ENCODE results near the gene CYP11A1.
"Not testable (repeated sequence)": the region's sequence is repeated elsewhere in the genome, so short reads cannot be mapped to it uniquely, and the experiment has no call there.

Gene CYP11A1

DNA sequence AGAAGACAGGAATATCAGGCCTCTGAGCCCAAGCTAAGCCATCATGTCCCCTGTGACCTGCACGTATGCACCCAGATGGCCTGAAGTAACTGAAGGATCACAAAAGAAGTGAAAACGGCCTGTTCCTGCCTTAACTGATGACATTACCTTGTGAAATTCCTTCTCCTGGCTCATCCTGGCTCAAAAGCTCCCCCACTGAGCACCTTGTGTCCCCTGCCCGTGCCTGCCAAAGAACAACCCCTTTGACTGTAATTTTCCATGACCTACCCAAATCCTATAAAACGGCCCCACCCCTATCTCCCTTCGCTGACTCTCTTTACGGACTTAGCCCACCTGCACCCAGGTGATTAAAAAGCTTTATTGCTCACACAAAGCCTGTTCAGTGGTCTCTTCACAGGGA lies 8.1 kb downstream of the CYP11A1 start:
- H3K4me3 ChIP-seq (ENCODE audit: low read length) = not testable (repeated sequence)

DNA sequence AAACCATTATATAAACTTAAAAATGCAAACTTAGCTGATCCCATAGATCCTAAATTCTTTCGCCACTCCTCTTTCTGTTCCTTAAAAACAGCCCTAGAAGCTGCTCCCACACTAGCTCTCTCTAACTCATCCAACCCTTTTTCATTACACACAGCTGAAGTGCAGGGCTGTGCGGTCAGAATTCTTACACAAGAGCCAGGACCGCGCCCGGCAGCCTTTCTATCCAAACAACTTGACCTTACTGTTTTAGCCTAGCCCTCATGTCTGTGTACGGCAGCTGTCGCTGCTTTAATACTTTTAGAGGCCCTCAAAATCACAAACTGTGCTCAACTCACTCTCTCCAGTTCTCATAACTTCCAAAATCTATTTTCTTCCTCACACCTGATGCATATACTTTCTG lies 9.9 kb downstream of the CYP11A1 start:
- not testable (repeated sequence) for H3K9ac ChIP-seq (ENCODE audit: low read length); H3K9me3 ChIP-seq (ENCODE audit: control insufficient read depth, low read length); H3K4me3 ChIP-seq (ENCODE audit: low read length); H3K4me1 ChIP-seq (ENCODE audit: control insufficient read depth, insufficient read depth, low read length); H3K36me3 ChIP-seq (ENCODE audit: control insufficient read depth, insufficient read depth, low read length); H3K27me3 ChIP-seq (ENCODE audit: control insufficient read depth, insufficient read depth, low read length)

More for the DNA sequence above, 8.1 kb downstream of the CYP11A1 start:
- not testable (repeated sequence) for H3K27me3 ChIP-seq (ENCODE audit: control insufficient read depth, insufficient read depth, low read length); H3K4me1 ChIP-seq (ENCODE audit: control insufficient read depth, insufficient read depth, low read length); H3K36me3 ChIP-seq (ENCODE audit: control insufficient read depth, insufficient read depth, low read length); H3K9me3 ChIP-seq (ENCODE audit: control insufficient read depth, low read length); H3K9ac ChIP-seq (ENCODE audit: low read length)

DNA sequence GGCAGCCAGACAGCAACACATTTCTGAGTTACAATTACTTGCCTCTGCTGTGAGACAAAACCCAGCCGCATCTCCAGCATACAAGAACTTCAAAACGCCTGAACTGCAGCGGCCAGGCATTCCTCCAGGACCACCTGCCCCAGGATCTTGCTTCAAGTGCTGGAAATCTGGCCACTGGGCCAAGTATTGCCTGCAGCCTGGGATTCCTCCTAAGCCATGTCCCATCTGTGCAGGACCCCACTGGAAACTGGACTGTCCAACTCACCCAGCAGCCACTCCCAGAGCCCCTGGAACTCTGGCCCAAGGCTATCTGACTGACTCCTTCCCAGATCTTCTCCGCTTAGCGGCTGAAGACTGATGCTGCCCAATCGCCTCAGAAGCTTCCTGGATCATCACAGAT lies 11.4 kb downstream of the CYP11A1 start:
- H3K27me3 ChIP-seq (ENCODE audit: control insufficient read depth, insufficient read depth, low read length); H3K36me3 ChIP-seq (ENCODE audit: control insufficient read depth, insufficient read depth, low read length); H3K9ac ChIP-seq (ENCODE audit: low read length); H3K4me3 ChIP-seq (ENCODE audit: low read length); H3K9me3 ChIP-seq (ENCODE audit: control insufficient read depth, low read length); H3K4me1 ChIP-seq (ENCODE audit: control insufficient read depth, insufficient read depth, low read length): not testable (repeated sequence)

DNA sequence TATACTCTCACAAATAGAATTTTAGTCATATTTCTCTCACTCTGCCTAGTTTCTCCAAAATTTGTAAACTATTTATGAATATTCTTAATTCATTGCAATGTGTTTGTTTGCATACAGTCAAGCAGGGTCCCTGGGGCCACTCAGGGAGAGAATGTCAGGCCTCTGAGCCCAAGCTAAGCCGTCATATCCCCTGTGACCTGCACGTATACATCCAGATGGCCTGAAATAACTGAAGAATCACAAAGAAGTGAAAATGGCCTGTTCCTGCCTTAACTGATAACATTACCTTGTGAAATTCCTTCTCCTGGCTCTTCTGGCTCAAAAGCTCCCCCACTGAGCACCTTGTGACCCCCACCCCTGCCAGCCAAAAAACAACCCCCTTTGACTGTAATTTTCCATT lies 13.5 kb downstream of the CYP11A1 start:
- not testable (repeated sequence) for H3K9me3 ChIP-seq (ENCODE audit: control insufficient read depth, low read length); H3K4me1 ChIP-seq (ENCODE audit: control insufficient read depth, insufficient read depth, low read length); H3K4me3 ChIP-seq (ENCODE audit: low read length); H3K36me3 ChIP-seq (ENCODE audit: control insufficient read depth, insufficient read depth, low read length); H3K9ac ChIP-seq (ENCODE audit: low read length); H3K27me3 ChIP-seq (ENCODE audit: control insufficient read depth, insufficient read depth, low read length)

DNA sequence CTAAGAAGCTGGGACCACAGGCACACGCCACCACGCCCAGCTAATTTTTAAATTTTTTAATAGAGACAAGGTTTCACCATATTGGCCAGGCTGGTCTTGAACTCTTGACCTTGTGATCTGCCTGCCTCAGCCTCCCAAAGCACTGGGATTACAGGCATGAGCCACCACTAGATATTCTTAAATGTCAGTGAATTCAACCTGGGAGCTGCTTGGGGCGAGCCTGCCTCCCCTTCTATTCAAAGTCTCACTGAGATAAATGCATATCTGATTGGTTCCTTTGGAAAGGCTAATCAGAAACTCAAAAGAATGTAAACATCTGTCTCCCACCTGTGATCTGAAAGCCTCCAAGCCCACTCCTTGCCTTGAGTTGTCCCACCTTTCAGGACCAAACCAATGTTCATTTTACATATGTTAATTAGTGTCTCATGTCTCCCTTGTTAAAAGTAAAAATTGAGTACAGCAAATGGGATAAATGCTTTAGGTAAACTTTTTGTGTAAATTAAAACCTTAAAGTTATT lies 15.0 kb downstream of the CYP11A1 start:
- no peaks in the 10 kb centered on the region for H3K4me1 ChIP-seq (ENCODE audit: control insufficient read depth, insufficient read depth, low read length)
- H3K4me3 ChIP-seq (ENCODE audit: low read length) = no peak overlapping the region
- no peak overlapping the region for H3K9ac ChIP-seq (ENCODE audit: low read length)
- H3K27me3 ChIP-seq (ENCODE audit: control insufficient read depth, insufficient read depth, low read length) = no peaks in the 10 kb centered on the region
- no peaks in the 10 kb centered on the region for H3K9me3 ChIP-seq (ENCODE audit: control insufficient read depth, low read length)
- H3K36me3 ChIP-seq (ENCODE audit: control insufficient read depth, insufficient read depth, low read length) = no peaks in the 10 kb centered on the region

DNA sequence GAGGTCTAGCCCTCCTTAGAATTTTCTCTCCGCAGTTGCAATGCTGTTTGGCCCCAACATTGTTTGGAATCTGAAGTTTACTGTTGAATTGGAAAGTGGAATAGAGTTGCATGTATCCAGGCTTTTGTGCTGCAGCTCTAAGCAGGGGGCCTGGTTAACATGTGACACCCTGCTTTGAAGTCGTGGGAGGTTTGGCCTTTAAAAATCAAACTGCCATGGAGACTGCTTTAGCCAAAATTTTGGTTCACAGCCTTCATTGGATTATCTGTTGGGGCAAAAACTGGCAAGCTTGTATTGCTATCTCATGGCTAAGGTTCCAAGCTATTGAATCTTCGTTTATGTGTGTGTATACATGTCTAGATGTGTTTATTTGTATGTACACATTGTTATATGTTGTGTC lies 15.8 kb downstream of the CYP11A1 start:
- no peak overlapping the region for H3K9ac ChIP-seq (ENCODE audit: low read length)
- H3K4me3 ChIP-seq (ENCODE audit: low read length) = no peak overlapping the region
- no peaks in the 10 kb centered on the region for H3K36me3 ChIP-seq (ENCODE audit: control insufficient read depth, insufficient read depth, low read length)
- H3K27me3 ChIP-seq (ENCODE audit: control insufficient read depth, insufficient read depth, low read length) = no peaks in the 10 kb centered on the region
- H3K4me1 ChIP-seq (ENCODE audit: control insufficient read depth, insufficient read depth, low read length) = no peaks in the 10 kb centered on the region
- no peaks in the 10 kb centered on the region for H3K9me3 ChIP-seq (ENCODE audit: control insufficient read depth, low read length)

DNA sequence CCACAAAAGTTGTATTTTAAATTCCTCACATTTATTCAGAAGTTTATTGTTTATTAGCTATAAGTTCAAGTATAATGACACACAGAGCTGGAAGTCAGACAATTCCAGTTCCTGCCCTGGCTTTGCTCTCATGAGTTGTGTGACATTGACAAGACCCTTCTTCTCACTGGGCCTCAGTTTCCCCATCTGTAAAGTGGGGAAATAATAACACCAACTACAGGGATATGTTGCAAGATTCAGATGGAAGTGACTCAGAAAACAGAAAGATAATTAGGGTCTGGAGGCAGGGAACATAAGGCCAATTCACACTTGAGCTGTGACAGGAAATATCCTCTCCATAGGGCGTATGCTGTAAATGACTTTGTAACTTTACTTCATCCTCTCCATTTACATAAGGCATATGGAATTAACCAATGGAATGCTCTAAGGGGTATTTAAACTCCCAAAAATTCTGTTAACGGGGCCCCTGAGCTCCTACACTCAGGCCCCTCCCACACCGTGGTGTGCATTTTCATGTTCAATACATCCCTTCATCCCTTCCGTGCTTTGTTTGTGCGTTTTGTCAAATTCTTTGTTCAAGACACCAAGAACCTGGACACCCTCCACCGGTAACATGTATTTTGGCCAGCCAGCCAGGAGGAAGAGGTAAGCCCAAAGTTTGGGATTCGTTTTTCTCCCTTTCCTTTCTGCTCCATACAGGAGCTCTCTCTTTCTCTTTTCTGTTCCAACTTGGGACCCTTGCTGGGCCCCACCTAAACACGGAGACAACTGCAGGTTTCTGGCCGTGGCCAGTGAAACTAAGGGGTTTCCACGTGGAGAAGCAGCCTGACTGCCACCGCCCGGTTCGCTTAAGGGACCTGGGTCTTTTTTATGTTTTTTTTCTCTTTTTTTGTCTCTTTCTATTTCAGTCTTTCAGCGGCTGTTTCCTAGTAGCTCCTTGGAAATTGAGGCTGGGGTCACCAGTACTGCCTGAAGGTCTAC lies 16.9 kb downstream of the CYP11A1 start:
- H3K36me3 ChIP-seq (ENCODE audit: control insufficient read depth, insufficient read depth, low read length) = no peaks in the 10 kb centered on the region
- H3K4me3 ChIP-seq (ENCODE audit: low read length) = no peak overlapping the region
- no peak overlapping the region for H3K9ac ChIP-seq (ENCODE audit: low read length)
- no peaks in the 10 kb centered on the region for H3K9me3 ChIP-seq (ENCODE audit: control insufficient read depth, low read length)
- H3K4me1 ChIP-seq (ENCODE audit: control insufficient read depth, insufficient read depth, low read length) = no peaks in the 10 kb centered on the region
- H3K27me3 ChIP-seq (ENCODE audit: control insufficient read depth, insufficient read depth, low read length) = peaks cover under 1% of the 10 kb centered on the region

DNA sequence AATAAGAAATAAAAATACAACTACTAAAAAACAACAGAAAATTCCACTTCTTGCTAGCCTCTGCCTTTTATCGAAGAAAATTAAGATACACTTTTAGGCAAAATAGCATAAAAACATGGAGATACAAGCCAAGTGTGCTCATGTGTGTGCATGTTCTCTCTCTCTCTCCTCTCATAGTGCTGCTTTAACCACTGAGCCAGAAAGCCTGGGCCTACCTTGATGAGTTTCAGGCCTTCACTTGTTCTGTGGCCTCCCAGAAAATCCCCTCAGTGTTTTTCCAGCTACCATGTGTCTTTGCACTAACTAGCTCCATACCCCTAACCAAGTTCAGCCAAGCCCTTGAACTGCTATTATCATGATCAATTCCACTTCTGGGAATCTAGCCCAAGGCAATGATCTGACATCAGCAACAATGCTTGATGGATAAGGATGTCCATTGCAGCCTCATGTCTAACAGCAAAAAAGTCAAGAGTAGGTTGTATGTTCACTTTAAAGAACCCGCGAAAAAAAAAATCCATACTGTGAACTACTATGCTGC lies 18.1 kb downstream of the CYP11A1 start:
- H3K4me1 ChIP-seq (ENCODE audit: control insufficient read depth, insufficient read depth, low read length) = no peaks in the 10 kb centered on the region
- no peaks in the 10 kb centered on the region for H3K36me3 ChIP-seq (ENCODE audit: control insufficient read depth, insufficient read depth, low read length)
- H3K9ac ChIP-seq (ENCODE audit: low read length) = no peak overlapping the region
- H3K9me3 ChIP-seq (ENCODE audit: control insufficient read depth, low read length) = no peaks in the 10 kb centered on the region
- H3K4me3 ChIP-seq (ENCODE audit: low read length) = no peak overlapping the region
- peaks cover 6% of the 10 kb centered on the region for H3K27me3 ChIP-seq (ENCODE audit: control insufficient read depth, insufficient read depth, low read length)

DNA sequence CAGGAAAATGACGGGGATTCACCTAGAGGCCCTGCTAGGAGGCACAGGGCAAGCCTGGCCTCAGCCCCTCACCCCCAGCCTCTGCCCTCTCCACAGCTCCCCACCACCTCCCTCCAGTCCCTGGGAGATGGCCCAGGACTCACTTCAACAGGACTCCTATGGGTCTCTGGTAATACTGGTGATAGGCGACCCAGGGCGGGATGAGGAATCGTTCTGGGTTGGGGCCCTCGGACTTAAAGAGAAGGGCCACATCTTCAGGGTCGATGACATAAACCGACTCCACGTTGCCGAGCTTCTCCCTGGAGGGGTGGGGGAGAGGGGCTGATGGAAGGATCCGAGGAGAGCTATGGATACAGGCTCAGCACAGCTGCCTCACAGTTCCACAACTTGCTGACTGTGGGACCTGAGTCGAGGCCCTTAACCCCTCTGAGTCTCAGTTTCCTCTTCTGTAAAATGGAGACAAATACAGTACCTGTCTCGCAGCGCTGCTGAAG lies 19.6 kb downstream of the CYP11A1 start:
- H3K9me3 ChIP-seq (ENCODE audit: control insufficient read depth, low read length) = no peaks in the 10 kb centered on the region
- H3K4me1 ChIP-seq (ENCODE audit: control insufficient read depth, insufficient read depth, low read length) = no peaks in the 10 kb centered on the region
- no peak overlapping the region for H3K9ac ChIP-seq (ENCODE audit: low read length)
- H3K4me3 ChIP-seq (ENCODE audit: low read length) = no peak overlapping the region
- H3K36me3 ChIP-seq (ENCODE audit: control insufficient read depth, insufficient read depth, low read length) = no peaks in the 10 kb centered on the region
- peaks cover 6% of the 10 kb centered on the region for H3K27me3 ChIP-seq (ENCODE audit: control insufficient read depth, insufficient read depth, low read length)

DNA sequence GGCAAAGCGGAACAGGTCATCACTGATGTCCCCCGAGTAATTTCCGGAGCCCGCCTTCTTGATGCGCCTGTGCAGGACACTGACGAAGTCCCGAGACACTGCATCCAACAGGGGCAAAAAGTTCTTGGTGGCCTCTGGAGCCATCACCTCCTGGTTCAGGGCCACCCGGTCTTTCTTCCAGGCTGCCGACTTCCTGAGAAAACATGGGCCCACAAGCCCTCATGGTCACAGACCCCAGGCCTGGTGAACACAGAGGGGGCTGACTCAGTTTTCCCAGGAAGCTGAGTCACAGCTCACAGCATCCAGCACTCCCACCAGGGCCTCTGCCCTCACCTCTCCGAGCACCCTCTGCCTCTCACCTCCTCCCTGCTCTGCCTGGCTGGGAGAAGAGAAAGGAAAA lies 22.4 kb downstream of the CYP11A1 start:
- no peak overlapping the region for H3K4me3 ChIP-seq (ENCODE audit: low read length)
- no peaks in the 10 kb centered on the region for H3K9me3 ChIP-seq (ENCODE audit: control insufficient read depth, low read length)
- no peak overlapping the region for H3K9ac ChIP-seq (ENCODE audit: low read length)
- peaks cover 2% of the 10 kb centered on the region for H3K4me1 ChIP-seq (ENCODE audit: control insufficient read depth, insufficient read depth, low read length)
- no peaks in the 10 kb centered on the region for H3K36me3 ChIP-seq (ENCODE audit: control insufficient read depth, insufficient read depth, low read length)
- peaks cover 6% of the 10 kb centered on the region for H3K27me3 ChIP-seq (ENCODE audit: control insufficient read depth, insufficient read depth, low read length)

DNA sequence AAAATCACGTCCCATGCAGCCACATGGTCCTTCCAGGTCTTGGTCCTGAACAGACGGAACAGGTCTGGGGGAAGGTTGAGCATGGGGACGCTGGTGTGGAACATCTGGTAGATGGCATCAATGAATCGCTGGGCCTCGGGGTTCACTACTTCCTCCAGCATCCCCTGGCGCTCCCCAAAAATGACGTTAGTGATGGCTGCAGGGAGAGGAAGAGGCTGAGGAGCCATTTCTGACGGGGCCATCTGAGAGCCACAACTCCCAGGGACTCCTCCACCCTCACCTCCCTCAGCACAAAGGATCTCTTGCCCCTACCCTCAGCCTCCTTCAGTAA lies 23.7 kb downstream of the CYP11A1 start:
- Histone ChIP-seq H3K36me3 (ENCODE audit: control insufficient read depth, insufficient read depth, low read length) (no peaks in the 10 kb centered on the region), H3K27me3 (ENCODE audit: control insufficient read depth, insufficient read depth, low read length) (peaks cover 6% of the 10 kb centered on the region), H3K4me1 (ENCODE audit: control insufficient read depth, insufficient read depth, low read length) (peaks cover 7% of the 10 kb centered on the region), H3K9me3 (ENCODE audit: control insufficient read depth, low read length) (no peaks in the 10 kb centered on the region), H3K4me3 (ENCODE audit: low read length) (no peak overlapping the region), H3K9ac (ENCODE audit: low read length) (no peak overlapping the region)

DNA sequence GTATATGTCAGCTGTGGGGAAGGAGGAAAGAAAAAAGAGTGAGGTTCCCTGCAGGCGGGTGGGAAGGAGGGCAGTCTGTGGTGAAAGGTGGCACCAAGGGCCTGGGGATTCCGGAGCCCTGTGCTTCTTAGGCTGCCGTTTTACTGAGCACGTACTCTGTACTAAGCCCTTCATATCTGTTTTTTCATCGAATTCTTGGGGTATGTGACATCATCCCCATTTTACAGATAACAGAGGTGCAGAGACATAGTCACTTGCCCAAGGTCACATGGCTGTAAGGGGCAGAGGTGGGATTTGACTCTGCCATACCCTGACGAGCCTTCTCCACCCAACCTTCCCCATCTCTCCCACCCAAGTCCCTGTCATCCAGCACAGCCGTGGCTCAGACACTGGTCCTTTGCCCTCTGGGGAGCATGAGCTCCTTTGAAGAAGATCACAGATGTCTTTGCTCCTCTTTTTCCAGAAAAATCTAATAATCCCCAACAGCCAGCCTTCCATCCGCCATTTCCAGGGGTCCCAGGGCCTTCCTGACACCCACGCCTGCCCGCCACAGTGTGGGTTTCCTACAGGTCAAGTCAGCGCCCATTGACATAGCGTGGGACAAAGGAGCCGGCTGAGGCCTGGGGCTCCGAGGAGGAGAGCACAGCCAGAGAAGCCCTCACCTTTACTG lies 24.2 kb downstream of the CYP11A1 start:
- peaks cover 7% of the 10 kb centered on the region for H3K4me1 ChIP-seq (ENCODE audit: control insufficient read depth, insufficient read depth, low read length)
- peaks cover 6% of the 10 kb centered on the region for H3K27me3 ChIP-seq (ENCODE audit: control insufficient read depth, insufficient read depth, low read length)
- H3K4me3 ChIP-seq (ENCODE audit: low read length) = no peak overlapping the region
- H3K36me3 ChIP-seq (ENCODE audit: control insufficient read depth, insufficient read depth, low read length) = no peaks in the 10 kb centered on the region
- H3K9me3 ChIP-seq (ENCODE audit: control insufficient read depth, low read length) = no peaks in the 10 kb centered on the region
- H3K9ac ChIP-seq (ENCODE audit: low read length) = no peak overlapping the region
